ENCODE results near the gene EXOC3L4.

DNA sequence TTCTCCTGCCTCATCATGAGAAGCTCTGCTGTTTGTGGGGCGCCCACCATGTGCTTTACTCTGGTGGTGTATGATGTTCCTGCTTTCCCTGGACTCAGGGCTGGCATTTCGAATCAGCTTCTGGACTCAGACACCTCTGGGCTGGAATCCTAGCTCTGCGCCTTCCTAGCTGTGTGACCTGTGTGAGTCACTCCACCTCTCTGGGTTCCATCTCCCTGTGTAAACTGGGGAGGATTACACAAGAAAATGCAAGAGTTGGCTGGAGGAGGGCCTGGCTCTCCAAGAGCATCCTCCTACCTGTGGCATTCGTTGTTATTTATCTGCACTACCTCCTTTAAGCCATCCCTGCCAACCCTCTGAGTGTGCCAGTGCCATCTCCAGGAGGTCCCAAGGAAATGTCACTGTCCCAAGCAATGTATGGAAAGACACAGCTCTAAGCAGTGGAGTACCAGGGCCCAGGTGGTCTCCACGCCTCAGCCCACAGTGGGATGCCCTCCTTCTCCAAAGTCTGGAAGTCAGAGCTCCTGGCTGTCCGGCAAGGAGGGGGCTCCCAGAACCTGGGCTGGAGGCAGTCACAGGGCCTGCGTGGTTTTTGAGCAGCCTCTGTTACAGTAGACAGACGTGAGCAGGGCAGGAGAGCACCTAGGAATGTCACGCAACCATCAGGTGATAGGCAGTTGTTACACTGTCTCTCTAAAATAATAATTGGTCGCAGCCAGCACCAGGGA, 21.5 kb downstream of the EXOC3L4 start:
- TF ChIP-seq CTCF (IDR thresholded peaks at IDR 0.05; ENCODE audit: insufficient read depth, low read depth, low read length), result no peak
- no peak for TF ChIP-seq EZH2 (IDR thresholded peaks at IDR 0.05; ENCODE audit: insufficient read depth, low read length)

Measured in astrocyte (in vitro differentiated cells and primary cell).